Right ventricle myocardium inferior (tissue), 1 donor: ENCODE data around the gene P2RX2. TPM values are rescaled to one million over a fixed set of nuclear protein-coding genes. Genes with fewer than 3 reads are reported as not detected.

Experiments
- ATAC-seq: fragments of 200-7000 bp; cut with Tn5 transposase; one replicate; pipeline ENCODE4 v1.9.1; 2020; ENCODE audit warnings: mild to moderate bottlenecking, moderate library complexity
- DNase-seq: peaks from one replicate; pipeline ENCODE4 v3.0.0; 2021; ENCODE audit errors: missing footprints
- intact Hi-C: fragments of 100-400 bp; cut with DNase I; formaldehyde crosslinking; loops from one replicate; pipeline ENCODE4 v1.11.0; 2022
- long read RNA-seq: library from polyadenylated mRNA; unstranded; transcript quantifications from one replicate; pipeline ENCODE4 v2.0.0, GENCODE V29; 2021
- total RNA-seq: library from RNA; stranded (reverse); fragmentation: NEBNext Ultra II Directional; extraction: Animal tissue kit (Norgen Biotek cat#: 25700); gene quantifications from one replicate; pipeline ENCODE4 v1.2.1, GENCODE V29; 2021
- donor health status: DM: no; HTN: yes; CAD: no; lungs with severe emphysema.

P2RX2 gene
- total RNA-seq, result not detected
- long read RNA-seq, result 0 reads

DNA sequence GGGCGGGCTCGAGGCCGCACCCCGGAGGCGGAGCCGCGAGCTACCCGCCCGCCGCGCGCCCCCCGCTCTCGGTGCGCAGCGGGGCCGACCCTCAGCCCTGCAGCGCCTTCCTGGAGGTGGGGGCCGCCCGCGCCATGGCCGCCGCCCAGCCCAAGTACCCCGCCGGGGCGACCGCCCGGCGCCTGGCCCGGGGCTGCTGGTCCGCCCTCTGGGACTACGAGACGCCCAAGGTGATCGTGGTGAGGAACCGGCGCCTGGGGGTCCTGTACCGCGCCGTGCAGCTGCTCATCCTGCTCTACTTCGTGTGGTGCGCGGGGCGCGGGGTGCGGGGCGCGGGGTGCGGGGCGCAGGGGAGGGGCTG lies at the start of gene P2RX2:
TSS of gene P2RX2 (plus strand) at position 94 of the 361 bp plus-strand sequence. CDS start at position 135, 41 bp downstream.
- no peak for ATAC-seq
- DNase-seq, result no peak
- intact Hi-C loops, result loop anchor here (10.0 kb wide), 1 partner anchor 464 kb away; no protein-coding TSS in a partner anchor

DNA sequence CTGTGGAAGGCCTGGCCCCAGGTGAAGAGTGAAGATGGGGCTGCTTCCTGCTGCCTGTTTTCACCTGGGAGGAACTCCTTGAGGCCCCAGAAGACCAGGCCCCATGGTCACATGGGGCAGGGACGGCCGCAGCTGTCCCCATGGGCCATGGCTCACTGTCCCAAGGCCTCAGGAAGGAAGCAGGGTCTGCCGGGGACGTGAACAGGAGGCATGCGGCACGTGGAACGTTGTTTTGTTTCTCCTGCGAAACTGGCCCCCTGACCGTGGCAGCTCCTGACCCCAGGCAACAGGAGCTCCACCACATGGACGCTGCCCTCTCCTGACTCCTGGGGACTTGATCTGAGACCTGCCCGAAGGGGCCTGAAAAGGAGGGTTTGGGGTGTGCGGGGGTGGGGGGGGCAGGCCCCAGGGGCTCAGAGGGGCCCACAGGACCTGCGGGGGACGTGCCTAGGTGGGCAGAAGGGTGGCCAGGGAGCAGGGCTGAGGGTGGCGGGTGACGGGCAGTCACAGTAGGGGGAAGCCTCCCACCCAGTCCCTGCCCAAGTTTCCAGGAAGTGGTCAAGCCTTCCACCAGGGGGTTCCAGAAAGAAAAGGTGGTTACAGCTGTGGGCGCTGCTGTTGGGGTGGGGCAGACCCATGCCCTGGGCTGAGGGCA lies 49.6 kb upstream of the P2RX2 start:
- ATAC-seq (no peak), DNase-seq (no peak)
- intact Hi-C loops, result no loop called here

DNA sequence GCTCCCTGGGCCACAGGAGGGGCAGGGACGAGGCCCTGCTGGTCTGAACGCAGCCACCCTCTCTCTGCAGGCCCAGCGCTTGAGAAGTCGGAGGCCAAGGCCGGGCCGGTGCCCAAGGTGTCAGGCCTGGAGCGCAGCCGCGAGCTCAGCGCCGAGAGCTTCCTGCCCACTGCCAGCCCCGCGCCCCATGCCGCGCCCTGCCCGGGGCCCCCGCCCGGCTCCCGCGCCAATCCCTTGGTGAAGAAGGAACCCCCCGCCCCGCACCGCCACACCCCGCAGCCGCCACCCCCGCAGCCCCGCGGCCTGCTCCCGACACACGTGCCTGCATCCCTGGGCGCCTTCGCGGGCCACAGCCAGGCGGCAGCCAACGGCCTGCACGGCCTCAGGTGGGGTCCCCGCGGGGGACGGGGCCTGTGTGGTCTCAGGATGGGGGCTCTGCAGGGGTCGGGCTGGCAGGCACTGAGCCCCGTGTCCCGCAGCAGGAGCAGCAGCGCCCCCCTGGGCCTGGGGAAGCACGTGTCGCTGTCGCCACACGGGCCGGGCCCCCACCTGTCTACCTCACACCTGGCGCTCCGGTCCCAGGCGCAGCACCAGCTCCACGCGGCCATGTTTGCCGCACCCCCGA lies 48.6 kb upstream of the P2RX2 start:
- ATAC-seq, result no peak
- intact Hi-C loops, result no loop called here
- DNase-seq, result no peak

DNA sequence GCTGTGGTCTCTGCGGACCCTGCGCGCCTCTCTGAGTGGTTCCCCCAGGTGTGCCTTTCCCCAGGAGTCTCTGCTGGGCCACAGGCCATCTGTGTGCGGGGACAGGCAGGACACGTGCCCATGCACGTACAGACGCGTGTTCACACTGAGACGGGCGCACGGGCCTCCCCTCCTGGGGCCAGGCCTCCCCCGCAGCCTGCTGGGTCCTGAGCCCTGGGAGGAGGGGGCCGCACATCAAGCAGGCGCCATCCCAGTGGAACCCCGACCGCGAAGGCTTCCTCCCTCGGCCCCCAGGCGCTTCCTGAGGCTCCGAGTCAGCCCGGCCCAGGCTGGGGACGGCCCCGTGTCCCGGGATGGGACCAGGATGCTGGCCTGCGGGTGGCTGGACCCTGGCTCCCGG lies 47.9 kb upstream of the P2RX2 start:
- no peak for ATAC-seq
- intact Hi-C loops, result no loop called here

DNA sequence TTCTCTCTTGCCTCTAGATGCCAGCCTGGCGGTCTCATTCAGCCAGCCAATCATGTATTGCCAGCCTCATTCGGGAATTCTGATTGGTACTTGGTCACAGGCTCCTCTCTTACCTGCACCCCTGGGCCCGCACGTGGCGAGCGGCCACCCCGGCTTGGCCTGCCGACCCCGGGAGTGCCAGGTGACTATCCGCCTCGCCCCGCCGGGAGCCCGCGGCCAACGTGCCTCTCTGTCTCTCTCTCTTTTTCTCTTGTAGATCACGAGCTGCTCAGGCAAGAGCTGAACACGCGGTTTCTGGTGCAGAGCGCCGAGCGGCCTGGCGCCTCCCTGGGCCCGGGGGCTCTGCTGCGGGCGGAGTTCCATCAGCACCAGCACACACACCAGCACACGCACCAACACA lies 47.5 kb upstream of the P2RX2 start:
- intact Hi-C loops, result no loop called here
- ATAC-seq (no peak), DNase-seq (no peak)

More for the DNA sequence above, 47.9 kb upstream of the P2RX2 start:
- DNase-seq, result no peak

DNA sequence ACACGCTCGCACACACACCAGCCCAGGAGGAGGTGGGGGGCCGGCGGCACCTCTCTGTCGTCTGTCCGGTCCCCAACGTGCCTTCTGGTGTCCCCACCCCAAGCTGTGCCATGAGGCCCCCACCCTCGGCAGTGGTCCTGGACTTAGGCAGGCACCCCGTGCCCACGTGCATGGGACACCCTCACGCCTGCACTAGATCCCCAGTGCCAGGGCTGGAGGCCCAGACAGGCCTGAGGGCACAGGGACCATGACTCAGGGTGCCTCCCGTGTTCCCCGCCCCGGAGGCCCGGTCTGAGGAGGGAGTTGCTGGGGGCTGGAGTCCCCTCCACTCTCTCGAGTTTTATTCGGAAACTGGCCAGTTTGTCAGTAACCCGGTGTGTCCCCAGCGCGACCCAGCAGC lies 47.0 kb upstream of the P2RX2 start:
- intact Hi-C loops, result no loop called here
- ATAC-seq (no peak), DNase-seq (no peak)

GRCh38 chr12:132572106-132572505 lies 46.5 kb upstream of the P2RX2 start:
- DNase-seq (no peak), ATAC-seq (no peak)
- intact Hi-C loops, result no loop called here

GRCh38 chr12:132572801-132573760 lies 45.5 kb upstream of the P2RX2 start:
- intact Hi-C loops, result no loop called here
- ATAC-seq (no peak), DNase-seq (no peak)

- ATAC-seq (no peak), DNase-seq (no peak)
- intact Hi-C loops, result no loop called here
Observed at GRCh38 chr12:132574271-132574996, 44.1 kb upstream of the P2RX2 start.

DNA sequence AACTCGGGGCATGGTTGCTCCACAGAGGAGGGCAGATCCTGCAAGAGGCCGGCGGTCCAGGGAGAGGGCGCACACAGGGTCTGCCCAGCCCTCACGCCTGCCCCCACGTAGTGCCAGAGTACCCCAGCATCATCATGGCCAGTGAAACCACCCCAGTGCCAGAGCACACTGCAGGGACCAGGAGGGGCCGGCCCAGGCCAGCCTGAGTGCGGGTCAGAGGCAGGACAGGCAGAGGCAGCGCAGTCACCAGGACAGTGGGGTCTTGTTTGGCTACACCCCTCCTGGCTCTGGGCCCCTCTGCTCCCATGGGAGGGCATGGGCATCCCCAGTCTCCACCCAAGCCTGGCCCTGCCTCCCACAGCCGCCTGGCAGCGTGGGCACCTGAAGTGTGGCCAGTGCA lies 42.9 kb upstream of the P2RX2 start:
- intact Hi-C loops, result no loop called here
- no peak for DNase-seq
- ATAC-seq, result no peak

GRCh38 chr12:132576701-132577100 lies 41.9 kb upstream of the P2RX2 start:
- ATAC-seq, result no peak
- intact Hi-C loops, result no loop called here

GRCh38 chr12:132577191-132577920 lies 41.2 kb upstream of the P2RX2 start:
- no peak for ATAC-seq
- DNase-seq, result no peak
- intact Hi-C loops, result no loop called here

More at GRCh38 chr12:132576701-132577100, 41.9 kb upstream of the P2RX2 start:
- DNase-seq, result no peak

DNA sequence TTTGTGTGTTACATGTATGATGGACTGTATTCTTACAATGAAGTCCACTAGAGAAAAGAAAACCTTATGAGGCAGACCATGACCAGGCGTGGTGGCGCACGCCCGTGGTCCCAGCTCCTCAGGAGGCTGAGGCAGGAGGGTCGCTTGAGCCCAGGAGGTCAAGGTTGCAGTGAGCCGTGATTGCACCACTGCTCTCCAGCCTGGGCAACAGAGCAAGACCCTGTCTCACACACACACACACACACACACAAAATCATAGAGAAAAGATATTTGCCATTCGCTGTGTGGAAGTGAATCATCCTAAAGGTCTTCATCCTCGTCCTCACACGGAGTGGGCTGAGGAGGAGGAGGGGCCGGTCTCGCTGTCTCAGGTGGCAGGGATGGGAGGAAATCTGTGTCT lies 40.5 kb upstream of the P2RX2 start:
- intact Hi-C loops, result no loop called here
- ATAC-seq, result no peak
- DNase-seq, result no peak

- no peak for DNase-seq
- intact Hi-C loops, result no loop called here
- no peak for ATAC-seq
Observed at GRCh38 chr12:132578826-132579225, 39.8 kb upstream of the P2RX2 start.

DNA sequence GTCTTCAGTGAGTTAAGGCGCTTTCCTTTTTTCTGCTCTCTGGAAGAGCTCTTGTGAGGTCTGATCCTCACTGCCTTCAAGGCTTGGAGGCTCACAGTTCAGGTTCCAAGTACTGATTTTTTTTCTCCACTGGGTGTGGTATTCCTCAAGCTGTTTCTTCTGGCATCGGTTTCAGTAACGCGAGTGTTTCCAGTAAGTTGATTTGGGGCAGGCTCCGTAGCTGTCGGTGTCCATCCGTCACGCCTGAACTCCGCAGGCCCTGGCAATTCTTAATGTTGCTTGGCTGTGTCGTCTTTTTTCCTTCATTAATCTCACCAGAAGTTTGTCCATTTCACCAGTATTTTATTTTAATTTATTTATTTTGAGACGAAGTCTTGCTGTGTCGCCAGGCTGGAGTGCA lies 38.8 kb upstream of the P2RX2 start:
- intact Hi-C loops, result no loop called here
- ATAC-seq (peak; percentile 33), DNase-seq (no peak)

GRCh38 chr12:132580701-132581292 lies 37.8 kb upstream of the P2RX2 start:
- intact Hi-C loops, result no loop called here
- ATAC-seq (no peak), DNase-seq (no peak)

- intact Hi-C loops, result no loop called here
- DNase-seq (no peak), ATAC-seq (peak; percentile 8)
Observed at GRCh38 chr12:132581348-132582057, 37.1 kb upstream of the P2RX2 start.
